Esophagus squamous epithelium (tissue), 4 donors: Measurements from ENCODE around the gene ZNF532.

Experiments used
- POLR2A ChIP-seq, 4 donors: fragments of 450-650 bp; IDR thresholded peaks; one replicate each; pipeline ENCODE4 v1.6.1; 2017; ENCODE audit warnings: antibody characterized with exemption in 4 of 4, mild to moderate bottlenecking in 4 of 4, moderate library complexity in 3 of 4
- TF ChIP-seq, protein P1 (sequence below), 6 experiments: fragments of 450-650 bp in 4 of 6; fragments of 200-600 bp in 2 of 6; sonication (generic) in 2 of 6; IDR thresholded peaks; one replicate each; pipeline ENCODE4 v1.5.1; 2016 to 2019; ENCODE audit warnings: antibody characterized with exemption in 6 of 6, mild to moderate bottlenecking in 4 of 6, moderate library complexity in 4 of 6

DNA sequence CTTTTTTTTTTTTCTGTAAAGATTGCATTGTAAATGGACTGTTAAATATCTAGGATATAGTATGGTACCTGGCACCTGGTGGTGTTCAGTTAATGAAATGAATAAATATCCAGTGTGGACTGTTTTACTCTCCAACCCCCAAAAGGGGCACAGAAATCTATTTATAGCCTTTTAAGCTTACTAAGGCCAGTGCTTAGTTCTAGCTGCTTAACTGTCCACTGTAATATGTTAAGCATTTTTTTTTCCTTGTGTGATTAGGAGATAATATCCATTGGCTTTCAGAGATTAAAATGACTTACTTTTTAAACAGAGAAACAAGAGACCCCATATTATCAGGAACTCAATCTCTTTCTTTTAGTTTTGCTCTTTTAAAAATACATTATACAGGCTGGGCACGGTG is 84.4 kb downstream of the ZNF532 start:
- TF ChIP-seq, protein P1, sequence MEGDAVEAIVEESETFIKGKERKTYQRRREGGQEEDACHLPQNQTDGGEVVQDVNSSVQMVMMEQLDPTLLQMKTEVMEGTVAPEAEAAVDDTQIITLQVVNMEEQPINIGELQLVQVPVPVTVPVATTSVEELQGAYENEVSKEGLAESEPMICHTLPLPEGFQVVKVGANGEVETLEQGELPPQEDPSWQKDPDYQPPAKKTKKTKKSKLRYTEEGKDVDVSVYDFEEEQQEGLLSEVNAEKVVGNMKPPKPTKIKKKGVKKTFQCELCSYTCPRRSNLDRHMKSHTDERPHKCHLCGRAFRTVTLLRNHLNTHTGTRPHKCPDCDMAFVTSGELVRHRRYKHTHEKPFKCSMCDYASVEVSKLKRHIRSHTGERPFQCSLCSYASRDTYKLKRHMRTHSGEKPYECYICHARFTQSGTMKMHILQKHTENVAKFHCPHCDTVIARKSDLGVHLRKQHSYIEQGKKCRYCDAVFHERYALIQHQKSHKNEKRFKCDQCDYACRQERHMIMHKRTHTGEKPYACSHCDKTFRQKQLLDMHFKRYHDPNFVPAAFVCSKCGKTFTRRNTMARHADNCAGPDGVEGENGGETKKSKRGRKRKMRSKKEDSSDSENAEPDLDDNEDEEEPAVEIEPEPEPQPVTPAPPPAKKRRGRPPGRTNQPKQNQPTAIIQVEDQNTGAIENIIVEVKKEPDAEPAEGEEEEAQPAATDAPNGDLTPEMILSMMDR (IDR thresholded peaks at IDR 0.05), result no peak
- no peak for TF ChIP-seq POLR2A (IDR thresholded peaks at IDR 0.05)
